Duodenal mucosa (tissue), 2 donors: Measurements from ENCODE around the gene RBM34.
"Not testable (repeated sequence)": the region's sequence is repeated elsewhere in the genome, so short reads cannot be mapped to it uniquely, and the experiment has no call there.

Experiments
- H3K27ac ChIP-seq: one replicate; pipeline ENCODE4 v1.7.0; 2013; ENCODE audit warnings: low read depth, low read length
- H3K27me3 ChIP-seq, 2 donors: one replicate each; pipeline ENCODE4 v1.7.0; 2013; ENCODE audit warnings: low read length in 2 of 2, control low read depth in 1 of 2; ENCODE audit not compliant: insufficient read depth in 2 of 2, control insufficient read depth in 1 of 2
- H3K36me3 ChIP-seq, 2 donors: one replicate each; pipeline ENCODE4 v1.7.0; 2013; ENCODE audit warnings: low read length in 2 of 2, control low read depth in 1 of 2; ENCODE audit not compliant: insufficient read depth in 2 of 2, control insufficient read depth in 1 of 2
- H3K4me1 ChIP-seq, 2 donors: one replicate each; pipeline ENCODE4 v1.7.0; 2013; ENCODE audit warnings: low read length in 2 of 2, control low read depth in 1 of 2; ENCODE audit not compliant: insufficient read depth in 2 of 2, control insufficient read depth in 1 of 2
- H3K4me3 ChIP-seq, 2 donors: one replicate each; pipeline ENCODE4 v1.7.0; 2013; ENCODE audit warnings: low read length in 2 of 2, low read depth in 1 of 2
- H3K9ac ChIP-seq, 2 donors: one replicate each; pipeline ENCODE4 v1.7.0; 2013; ENCODE audit warnings: low read length in 2 of 2, low read depth in 1 of 2
- H3K9me3 ChIP-seq, 2 donors: one replicate each; pipeline ENCODE4 v1.7.0; 2013; ENCODE audit warnings: low read length in 2 of 2, control low read depth in 1 of 2; ENCODE audit not compliant: control insufficient read depth in 1 of 2

Gene RBM34

DNA sequence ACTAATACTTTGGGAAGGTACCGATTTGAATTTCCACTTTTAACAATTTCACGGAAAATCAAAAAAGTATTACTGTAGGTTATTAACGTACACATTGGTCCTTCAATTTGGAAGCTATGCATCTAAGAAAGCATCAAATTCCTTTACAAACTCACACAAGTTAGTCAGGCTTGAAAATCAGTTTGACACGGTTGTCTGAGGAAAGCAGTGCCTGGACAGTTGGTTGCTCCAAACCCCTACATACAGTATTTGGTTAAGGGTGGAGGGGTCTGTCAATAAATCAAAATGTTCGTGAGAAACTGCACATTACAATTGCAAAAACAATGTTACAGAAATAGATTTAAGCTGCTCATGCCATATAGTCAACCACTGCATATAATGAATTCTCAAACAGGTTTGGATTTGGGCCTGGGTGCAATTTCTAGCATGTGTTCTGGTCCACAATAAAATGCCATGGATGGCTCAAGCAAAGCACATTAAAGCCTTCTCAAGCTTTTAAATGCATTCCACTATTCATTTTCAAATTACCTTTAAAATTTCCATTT, 19.9 kb upstream of the RBM34 start:
- Histone ChIP-seq H3K27ac (no peak overlapping the region), H3K4me3 (no peak overlapping the region), H3K9ac (no peak overlapping the region), H3K36me3 (peaks cover 4 to 40% of the 10 kb centered on the region in 2 donors), H3K9me3 (no peaks in the 10 kb centered on the region), H3K27me3 (no peaks in the 10 kb centered on the region), H3K4me1 (no peaks in the 10 kb centered on the region)

DNA sequence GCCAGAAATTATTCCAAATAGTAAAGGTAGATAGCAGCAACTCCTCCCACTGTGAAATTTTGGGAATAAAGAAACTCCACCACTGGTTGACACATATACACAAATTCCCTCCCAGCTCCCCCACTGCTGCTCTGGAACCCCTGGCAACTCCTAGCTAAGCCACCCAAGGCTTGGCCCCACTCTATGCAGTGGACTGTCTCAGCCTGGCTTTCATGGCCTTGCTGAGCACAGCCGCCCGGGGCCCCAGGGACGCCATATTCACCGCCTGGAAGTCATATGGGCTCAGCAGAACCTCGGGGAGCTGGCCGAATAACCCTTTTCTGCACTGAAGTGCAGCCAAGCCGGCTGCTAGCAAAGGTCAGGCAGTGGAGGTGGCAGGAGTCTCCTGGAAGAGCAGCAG, 15.4 kb upstream of the RBM34 start:
- peaks cover 4 to 59% of the 10 kb centered on the region in 2 donors for H3K36me3 ChIP-seq
- no peak overlapping the region for H3K9ac ChIP-seq
- H3K9me3 ChIP-seq, result no peaks in the 10 kb centered on the region
- H3K27ac ChIP-seq, result no peak overlapping the region
- H3K4me1 ChIP-seq, result no peaks in the 10 kb centered on the region
- H3K4me3 ChIP-seq, result no peak overlapping the region
- H3K27me3 ChIP-seq, result no peaks in the 10 kb centered on the region

DNA sequence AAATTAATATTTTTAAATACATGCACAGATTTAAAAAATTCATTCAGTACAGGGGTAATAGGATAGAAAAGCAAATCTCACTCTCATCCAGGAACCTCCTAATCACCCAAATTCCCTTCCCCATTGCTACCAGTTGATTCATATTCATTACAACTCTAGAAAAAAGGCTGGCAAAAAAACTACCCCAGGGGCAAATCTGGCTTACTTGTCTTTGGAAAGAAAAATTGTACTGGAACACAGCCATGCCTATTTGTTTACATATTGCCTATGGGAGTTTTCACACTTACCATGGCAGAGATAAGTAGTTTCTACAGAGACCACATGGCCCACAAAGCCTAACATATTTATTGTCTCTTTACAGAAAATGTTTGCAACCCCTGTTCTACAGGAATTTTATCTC, 8.9 kb upstream of the RBM34 start:
- Histone ChIP-seq H3K4me3 (no peak overlapping the region), H3K27me3 (no peaks in the 10 kb centered on the region), H3K36me3 (peaks cover 6 to 55% of the 10 kb centered on the region in 2 donors), H3K4me1 (no peaks in the 10 kb centered on the region), H3K9ac (no peak overlapping the region), H3K9me3 (no peaks in the 10 kb centered on the region), H3K27ac (no peak overlapping the region)

DNA sequence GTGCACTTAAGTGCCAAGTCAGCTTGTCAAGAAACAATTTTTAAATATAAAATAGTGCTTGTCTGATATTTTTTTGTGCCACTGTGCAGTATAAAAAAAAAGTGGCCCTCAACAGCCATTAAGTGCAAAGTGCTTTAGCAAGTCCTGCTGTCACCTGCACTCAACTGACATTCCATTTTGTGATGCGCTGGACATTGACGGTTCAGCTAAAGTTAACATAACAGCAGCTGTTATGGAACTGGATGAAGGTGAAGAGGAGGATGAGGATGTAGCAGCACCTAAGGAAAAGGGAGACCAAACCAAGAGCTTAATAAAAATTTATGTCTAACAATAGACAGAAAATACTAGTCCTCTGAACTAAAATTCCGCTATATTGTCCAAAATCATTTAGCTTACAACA, 7.3 kb upstream of the RBM34 start:
- no peaks in the 10 kb centered on the region for H3K4me1 ChIP-seq
- H3K9me3 ChIP-seq, result no peaks in the 10 kb centered on the region
- H3K36me3 ChIP-seq, result peaks cover 6 to 43% of the 10 kb centered on the region in 2 donors

DNA sequence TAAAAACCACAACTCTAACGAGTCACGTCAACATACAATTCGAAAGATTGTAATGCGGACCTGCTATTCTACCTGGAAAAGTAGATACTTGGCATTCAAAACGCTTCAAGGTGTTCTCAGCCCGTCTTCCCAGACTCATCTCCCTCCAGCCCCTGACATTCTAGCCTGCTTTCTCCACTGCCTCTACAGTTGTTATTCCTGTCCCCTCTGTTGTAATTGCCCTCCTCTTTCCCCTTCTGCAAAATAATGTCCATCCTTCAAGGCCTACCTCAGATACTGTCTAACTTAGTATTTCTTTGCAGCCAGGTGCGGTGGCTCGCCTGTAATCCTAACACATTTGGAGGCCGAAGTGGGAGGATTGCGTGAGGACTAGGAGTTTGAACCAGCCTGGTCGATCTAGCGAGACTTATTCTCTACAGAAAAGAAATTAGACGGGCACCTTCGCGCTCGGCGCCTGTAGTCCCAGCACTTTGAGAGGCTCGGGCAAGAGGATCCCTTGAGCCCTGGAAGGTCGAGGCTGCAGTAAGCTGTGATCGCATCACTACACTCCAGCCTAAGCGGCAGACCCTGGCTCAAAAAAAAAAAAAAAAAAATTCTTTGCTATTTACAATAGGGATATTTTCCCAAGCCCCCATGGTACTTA, 756 bp upstream of the RBM34 start:
- no peaks in the 10 kb centered on the region for H3K9me3 ChIP-seq
- H3K4me3 ChIP-seq, result peak overlapping the region; percentile 87 to 99
- H3K36me3 ChIP-seq, result peaks cover 3 to 22% of the 10 kb centered on the region in 2 donors
- peaks cover 18 to 26% of the 10 kb centered on the region in 2 donors for H3K4me1 ChIP-seq
- peak overlapping the region; percentile 91 to 95 for H3K9ac ChIP-seq
- no peaks in the 10 kb centered on the region for H3K27me3 ChIP-seq
- peak overlapping the region; percentile 71 for H3K27ac ChIP-seq

More for the DNA sequence above, 7.3 kb upstream of the RBM34 start:
- Histone ChIP-seq H3K27ac (no peak overlapping the region), H3K4me3 (no peak overlapping the region), H3K9ac (no peak overlapping the region), H3K27me3 (no peaks in the 10 kb centered on the region)

DNA sequence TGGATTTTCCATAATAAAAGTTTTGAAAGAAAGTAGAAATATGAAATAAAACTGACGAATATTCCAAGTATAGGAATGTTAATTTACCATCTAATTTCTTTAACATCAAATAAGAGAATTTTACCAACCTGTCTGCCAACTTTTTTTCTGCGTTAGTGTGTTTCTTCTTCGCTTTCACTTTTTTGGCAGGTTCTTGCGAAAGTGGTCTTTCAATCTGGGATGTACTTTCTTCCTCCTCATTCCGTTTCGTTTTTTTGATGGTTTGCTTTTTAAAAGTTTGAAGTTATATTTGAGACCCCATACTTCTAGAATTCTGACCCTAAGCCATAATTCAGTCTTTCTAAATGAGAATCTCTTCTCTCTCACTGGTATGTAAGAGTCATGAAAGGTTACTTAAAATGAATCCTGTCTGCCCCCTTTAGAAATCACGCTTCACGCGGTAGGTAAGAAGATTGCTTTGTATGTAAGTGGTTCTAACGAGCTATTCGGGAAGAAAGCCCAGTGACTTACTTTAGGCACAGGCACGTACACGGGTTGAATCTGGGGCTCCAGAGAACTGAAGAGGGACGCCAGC, 580 bp downstream of the RBM34 start:
- Histone ChIP-seq H3K4me1 (peaks cover 27 to 30% of the 10 kb centered on the region in 2 donors), H3K9ac (peak overlapping the region; percentile 91 to 95), H3K4me3 (peak overlapping the region; percentile 87 to 99), H3K27ac (peak overlapping the region; percentile 87), H3K27me3 (no peaks in the 10 kb centered on the region), H3K36me3 (peaks cover 3 to 31% of the 10 kb centered on the region in 2 donors), H3K9me3 (no peaks in the 10 kb centered on the region)

DNA sequence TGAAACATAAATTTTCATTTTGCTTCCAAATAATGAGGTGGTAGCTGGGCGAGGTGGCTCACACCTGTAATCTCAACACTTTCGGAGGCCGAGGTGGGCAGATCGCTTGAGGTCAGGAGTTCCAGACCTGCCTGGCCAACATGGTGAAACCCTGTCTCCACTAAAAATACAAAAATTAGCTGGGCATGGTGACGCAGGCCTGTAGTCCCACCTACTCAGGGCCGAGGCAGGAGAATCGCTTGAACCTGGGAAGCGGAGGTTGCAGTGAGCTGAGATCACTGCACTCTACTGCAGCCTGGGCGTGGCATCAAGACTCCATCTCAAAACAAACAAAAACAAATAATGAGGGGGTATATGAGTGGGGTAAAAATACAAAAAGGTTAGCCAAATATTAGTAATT, 1.1 kb downstream of the RBM34 start:
- not testable (repeated sequence) for H3K27me3 ChIP-seq, H3K27ac ChIP-seq, H3K9me3 ChIP-seq
- H3K9ac ChIP-seq, result peak overlapping the region; percentile 91 to 95
- H3K36me3 ChIP-seq, result peaks cover 3 to 32% of the 10 kb centered on the region in 2 donors
- H3K4me1 ChIP-seq, result peaks cover 27 to 30% of the 10 kb centered on the region in 2 donors
- H3K4me3 ChIP-seq, result peak overlapping the region; percentile 87 to 99

DNA sequence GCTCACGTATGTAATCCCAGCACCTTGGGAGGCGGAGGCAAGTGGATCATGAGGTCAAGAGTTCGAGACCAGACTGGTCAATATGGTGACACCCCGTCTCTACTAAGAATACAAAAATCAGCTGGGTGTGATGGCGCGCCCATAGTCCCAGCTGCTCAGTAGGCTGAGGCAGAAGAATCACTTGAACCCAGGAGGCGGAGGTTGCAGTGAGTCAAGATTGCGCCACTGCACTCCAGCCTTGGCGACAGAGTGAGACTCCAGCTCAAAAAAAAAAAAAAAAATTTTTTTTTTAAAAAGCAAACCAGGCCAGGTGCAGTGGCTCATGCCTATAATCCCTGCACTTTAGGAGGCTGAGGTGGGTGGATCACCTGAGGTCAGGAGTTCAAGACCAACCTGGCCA, 1.8 kb downstream of the RBM34 start:
- Histone ChIP-seq H3K4me1 (peaks cover 27 to 30% of the 10 kb centered on the region in 2 donors), H3K36me3 (peaks cover 3 to 39% of the 10 kb centered on the region in 2 donors)
- not testable (repeated sequence) for H3K9ac ChIP-seq, H3K27me3 ChIP-seq, H3K4me3 ChIP-seq, H3K27ac ChIP-seq, H3K9me3 ChIP-seq

DNA sequence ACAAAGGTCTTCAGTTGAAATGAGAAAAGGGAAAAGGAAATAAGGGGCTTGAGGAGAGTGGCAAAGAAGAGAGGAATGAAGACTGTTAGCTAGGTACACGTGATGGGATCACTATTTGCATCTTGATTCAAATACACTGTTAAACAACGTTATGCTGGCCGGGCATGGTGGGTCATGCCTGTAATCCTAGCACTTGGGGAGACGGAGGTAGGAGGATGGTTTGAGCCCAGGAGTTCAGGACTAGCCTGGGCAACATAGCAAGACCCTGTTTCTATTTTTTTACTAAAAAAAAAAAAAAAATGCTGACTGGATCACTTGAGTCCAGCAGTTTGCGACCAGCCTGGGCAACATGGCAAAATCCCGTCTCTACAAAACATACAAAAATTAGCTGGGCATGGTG, 2.4 kb downstream of the RBM34 start:
- H3K36me3 ChIP-seq, result peaks cover 3 to 41% of the 10 kb centered on the region in 2 donors
- H3K9me3 ChIP-seq, result no peaks in the 10 kb centered on the region
- peaks cover 27 to 30% of the 10 kb centered on the region in 2 donors for H3K4me1 ChIP-seq

DNA sequence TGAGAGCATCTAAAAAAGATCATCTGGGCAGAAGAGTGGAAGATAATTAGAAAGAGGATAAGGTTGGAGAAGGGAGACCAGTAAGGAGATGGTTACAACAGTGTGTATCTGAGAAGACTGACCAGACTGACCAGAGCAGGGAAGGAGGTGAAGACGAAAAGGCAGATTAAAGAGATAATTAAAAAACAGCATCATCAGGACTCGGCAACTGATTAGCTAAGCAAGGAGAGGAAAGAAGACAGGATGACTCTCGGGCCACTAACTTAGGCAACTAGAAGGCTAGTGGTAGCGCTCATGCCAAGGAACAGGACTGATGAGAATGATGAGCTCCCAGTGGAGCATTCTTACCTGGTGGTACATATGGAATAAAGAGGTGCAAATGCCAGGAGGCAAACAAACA, 3.9 kb downstream of the RBM34 start:
- Histone ChIP-seq H3K4me3 (peak overlapping the region in 1 of 2 donors; percentile 11), H3K9ac (no peak overlapping the region), H3K27me3 (no peaks in the 10 kb centered on the region), H3K36me3 (peaks cover 8 to 50% of the 10 kb centered on the region in 2 donors), H3K4me1 (peaks cover 27 to 30% of the 10 kb centered on the region in 2 donors), H3K27ac (no peak overlapping the region), H3K9me3 (no peaks in the 10 kb centered on the region)

More for the DNA sequence above, 2.4 kb downstream of the RBM34 start:
- Histone ChIP-seq H3K27me3 (no peaks in the 10 kb centered on the region), H3K4me3 (no peak overlapping the region), H3K27ac (no peak overlapping the region), H3K9ac (no peak overlapping the region)
